ENCODE data around the gene ECHDC3. TPM values are rescaled to one million over a fixed set of nuclear protein-coding genes. Genes with fewer than 3 reads are reported as not detected.
A peak's percentile ranks its signal among the peaks of the same experiment; 100 is the strongest.

Gene ECHDC3
- total RNA-seq, 2 donors from 2014 or later: 24.1 to 153 TPM

DNA sequence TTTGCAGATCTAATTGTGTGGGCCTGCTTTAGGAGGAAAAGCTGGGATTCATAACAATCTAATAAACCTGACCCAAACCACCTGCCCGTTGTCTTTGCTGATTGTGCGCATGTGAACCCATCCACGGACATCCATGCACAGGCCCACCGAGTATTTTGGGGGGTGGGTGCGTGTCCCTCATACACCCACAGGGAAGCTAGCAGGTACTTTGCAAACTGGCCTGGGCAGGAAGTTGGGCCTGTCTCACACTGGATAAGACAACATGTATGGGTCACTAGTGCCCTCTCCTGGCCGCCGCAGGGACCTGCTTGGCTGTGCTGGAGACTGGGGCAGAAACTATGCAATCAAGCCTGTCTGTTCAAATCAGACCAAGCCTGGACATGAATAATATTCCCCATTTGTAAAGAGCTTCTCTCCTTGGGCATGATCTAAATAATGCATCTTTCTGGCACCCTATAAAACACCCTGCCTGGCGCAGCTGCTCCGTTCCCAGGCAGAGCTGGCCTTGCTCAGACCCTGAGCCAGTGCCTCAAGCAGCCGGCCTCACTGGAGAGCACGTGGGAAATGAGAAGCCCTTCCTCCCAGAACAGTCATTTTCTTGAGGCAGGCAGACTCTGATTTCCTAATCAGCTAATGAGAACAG is 15.8 kb downstream of the ECHDC3 start:
- TF ChIP-seq POLR2A (IDR thresholded peaks at IDR 0.05) (peak in 1 of 3 donors; percentile 6), CTCF (IDR thresholded peaks at IDR 0.05) (peak; percentile 84 to 96 (median 95))
- peaks cover 0 to 3% of the 10 kb centered on the region in 2 donors for H3K36me3 ChIP-seq (replicated peaks in 1 of 2; ENCODE audit: insufficient read depth in 1 of 2, low read depth in 2 of 2)
- peaks cover 24% of the 10 kb centered on the region for H3K4me1 ChIP-seq
- no peak overlapping the region for H3K4me3 ChIP-seq
- 16 to 21% methylated on average over 10 to 11 of the region's 11 CpGs for WGBS, 2 donors
- H3K27ac ChIP-seq: peak overlapping the region; percentile 68 to 87 (median 78)
- H3K27me3 ChIP-seq: no peaks in the 10 kb centered on the region
- intact Hi-C loops (cut with DNase I): no loop called here
- DNase-seq: peak; percentile 91 to 94 (median 92)
- H3K9me3 ChIP-seq: no peaks in the 10 kb centered on the region
- peak; percentile 93 for ATAC-seq

DNA sequence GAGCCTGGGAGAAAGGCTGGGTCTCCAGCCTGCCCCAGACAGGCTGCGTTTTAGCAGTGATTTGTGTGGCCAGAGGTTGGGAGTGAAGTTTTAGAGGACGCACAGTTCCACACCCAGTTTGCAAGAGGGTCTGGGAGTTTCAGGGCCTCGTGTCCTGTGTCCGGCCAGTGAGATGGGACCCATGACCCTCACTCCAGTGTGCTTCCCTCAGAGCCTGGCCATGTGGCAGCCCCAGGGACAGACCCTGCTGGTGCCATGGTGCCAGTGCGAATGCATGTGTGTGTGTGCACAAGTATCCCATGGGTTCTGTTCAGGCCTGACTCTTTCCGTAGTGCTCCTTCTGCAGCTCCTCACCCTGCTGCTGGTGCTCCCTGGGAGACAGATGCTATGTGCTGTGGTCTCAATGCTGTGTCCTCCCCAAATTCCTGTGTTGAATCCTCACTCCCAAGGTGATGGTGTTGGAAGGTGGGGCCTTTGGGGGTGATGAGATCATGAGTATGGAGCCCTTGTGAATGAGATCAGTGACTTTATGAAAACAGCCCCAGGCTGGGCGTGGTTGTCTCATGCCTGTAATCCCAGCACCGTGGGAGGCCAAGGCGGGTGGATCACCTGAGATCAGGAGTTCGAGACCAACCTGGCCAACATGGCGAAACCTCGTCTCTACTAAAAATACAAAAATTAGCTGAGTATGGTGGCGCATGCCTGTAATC is 16.5 kb downstream of the ECHDC3 start:
- peaks cover 24% of the 10 kb centered on the region for H3K4me1 ChIP-seq
- DNase-seq (no peak), ATAC-seq (no peak)
- intact Hi-C loops (cut with DNase I): no loop called here
- H3K27ac ChIP-seq: peak overlapping the region; percentile 68 to 87 (median 78)
- no peaks in the 10 kb centered on the region for H3K9me3 ChIP-seq
- peaks cover 0 to 3% of the 10 kb centered on the region in 2 donors for H3K36me3 ChIP-seq (replicated peaks in 1 of 2; ENCODE audit: insufficient read depth in 1 of 2, low read depth in 2 of 2)
- no peak for TF ChIP-seq CTCF (IDR thresholded peaks at IDR 0.05)
- no peak for TF ChIP-seq POLR2A (IDR thresholded peaks at IDR 0.05)
- 87 to 93% methylated on average over 13 of the region's 13 CpGs for WGBS, 2 donors
- H3K4me3 ChIP-seq: no peak overlapping the region
- no peaks in the 10 kb centered on the region for H3K27me3 ChIP-seq

DNA sequence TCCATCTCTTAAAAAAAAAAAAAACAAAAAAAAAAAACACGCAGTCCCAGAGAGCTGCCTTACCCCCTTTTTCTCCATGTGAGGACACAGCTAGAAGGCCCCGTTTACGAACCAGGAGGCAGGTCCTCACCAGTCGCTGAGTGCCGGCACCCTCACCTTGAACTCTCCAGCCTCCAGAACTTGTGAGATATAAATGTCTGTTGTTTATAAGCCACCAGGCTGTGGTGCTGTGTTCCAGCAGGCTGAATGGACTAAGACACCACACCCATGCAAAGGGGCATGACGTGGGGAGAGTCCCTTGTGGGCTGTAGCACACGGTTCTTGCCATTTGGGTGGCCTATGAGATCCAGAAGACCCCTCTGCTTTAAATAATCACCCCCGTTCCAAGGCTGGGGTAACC is 17.2 kb downstream of the ECHDC3 start:
- H3K4me3 ChIP-seq: no peak overlapping the region
- no peak for ATAC-seq
- H3K4me1 ChIP-seq: peaks cover 24% of the 10 kb centered on the region
- peaks cover 0 to 6% of the 10 kb centered on the region in 2 donors for H3K36me3 ChIP-seq (replicated peaks in 1 of 2; ENCODE audit: insufficient read depth in 1 of 2, low read depth in 2 of 2)
- no peak overlapping the region for H3K27ac ChIP-seq
- TF ChIP-seq CTCF (IDR thresholded peaks at IDR 0.05) (no peak), POLR2A (IDR thresholded peaks at IDR 0.05) (no peak)
- no peaks in the 10 kb centered on the region for H3K9me3 ChIP-seq
- intact Hi-C loops (cut with DNase I): no loop called here
- no peaks in the 10 kb centered on the region for H3K27me3 ChIP-seq
- 62 to 64% methylated on average over 8 of the region's 8 CpGs for WGBS, 2 donors
- peak in 1 of 4 donors; percentile 16 for DNase-seq

DNA sequence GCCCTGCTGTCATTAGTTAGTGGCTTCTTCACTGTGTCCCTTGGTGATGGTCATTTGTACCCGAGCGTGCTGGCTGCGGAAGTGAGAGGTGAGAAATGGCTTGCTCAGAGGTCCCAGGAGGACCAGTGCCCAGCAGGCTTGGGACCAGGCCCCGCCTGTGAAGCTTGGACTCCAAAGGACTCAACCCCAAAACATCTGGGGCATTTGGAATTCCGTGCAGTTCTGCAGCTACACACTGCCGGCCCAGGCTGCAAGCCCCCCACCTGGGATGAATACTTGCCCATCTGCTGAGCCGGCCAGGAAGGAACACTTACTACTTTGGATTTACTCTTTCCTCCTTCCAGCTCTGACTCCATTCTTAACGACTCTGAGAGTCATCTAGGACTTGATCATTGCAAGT is 18.0 kb downstream of the ECHDC3 start:
- Histone ChIP-seq H3K4me3 (no peak overlapping the region), H3K27ac (no peak overlapping the region), H3K4me1 (peaks cover 24% of the 10 kb centered on the region), H3K27me3 (no peaks in the 10 kb centered on the region), H3K36me3 (replicated peaks in 1 of 2; ENCODE audit: insufficient read depth in 1 of 2, low read depth in 2 of 2) (peaks cover 0 to 6% of the 10 kb centered on the region in 2 donors), H3K9me3 (no peaks in the 10 kb centered on the region)
- 92 to 93% methylated on average over 8 of the region's 8 CpGs for WGBS, 2 donors
- TF ChIP-seq CTCF (IDR thresholded peaks at IDR 0.05): no peak
- no peak for TF ChIP-seq POLR2A (IDR thresholded peaks at IDR 0.05)
- DNase-seq (no peak), ATAC-seq (no peak)
- intact Hi-C loops (cut with DNase I): loop anchor here (10.0 kb wide), 1 partner anchor 245 kb away; no protein-coding TSS in a partner anchor
